ENCODE measurements around the gene DIP2A. TPM values are rescaled to one million over a fixed set of nuclear protein-coding genes. Genes with fewer than 3 reads are reported as not detected.
A peak's percentile ranks its signal among the peaks of the same experiment; 100 is the strongest.

Gene DIP2A, protein sequence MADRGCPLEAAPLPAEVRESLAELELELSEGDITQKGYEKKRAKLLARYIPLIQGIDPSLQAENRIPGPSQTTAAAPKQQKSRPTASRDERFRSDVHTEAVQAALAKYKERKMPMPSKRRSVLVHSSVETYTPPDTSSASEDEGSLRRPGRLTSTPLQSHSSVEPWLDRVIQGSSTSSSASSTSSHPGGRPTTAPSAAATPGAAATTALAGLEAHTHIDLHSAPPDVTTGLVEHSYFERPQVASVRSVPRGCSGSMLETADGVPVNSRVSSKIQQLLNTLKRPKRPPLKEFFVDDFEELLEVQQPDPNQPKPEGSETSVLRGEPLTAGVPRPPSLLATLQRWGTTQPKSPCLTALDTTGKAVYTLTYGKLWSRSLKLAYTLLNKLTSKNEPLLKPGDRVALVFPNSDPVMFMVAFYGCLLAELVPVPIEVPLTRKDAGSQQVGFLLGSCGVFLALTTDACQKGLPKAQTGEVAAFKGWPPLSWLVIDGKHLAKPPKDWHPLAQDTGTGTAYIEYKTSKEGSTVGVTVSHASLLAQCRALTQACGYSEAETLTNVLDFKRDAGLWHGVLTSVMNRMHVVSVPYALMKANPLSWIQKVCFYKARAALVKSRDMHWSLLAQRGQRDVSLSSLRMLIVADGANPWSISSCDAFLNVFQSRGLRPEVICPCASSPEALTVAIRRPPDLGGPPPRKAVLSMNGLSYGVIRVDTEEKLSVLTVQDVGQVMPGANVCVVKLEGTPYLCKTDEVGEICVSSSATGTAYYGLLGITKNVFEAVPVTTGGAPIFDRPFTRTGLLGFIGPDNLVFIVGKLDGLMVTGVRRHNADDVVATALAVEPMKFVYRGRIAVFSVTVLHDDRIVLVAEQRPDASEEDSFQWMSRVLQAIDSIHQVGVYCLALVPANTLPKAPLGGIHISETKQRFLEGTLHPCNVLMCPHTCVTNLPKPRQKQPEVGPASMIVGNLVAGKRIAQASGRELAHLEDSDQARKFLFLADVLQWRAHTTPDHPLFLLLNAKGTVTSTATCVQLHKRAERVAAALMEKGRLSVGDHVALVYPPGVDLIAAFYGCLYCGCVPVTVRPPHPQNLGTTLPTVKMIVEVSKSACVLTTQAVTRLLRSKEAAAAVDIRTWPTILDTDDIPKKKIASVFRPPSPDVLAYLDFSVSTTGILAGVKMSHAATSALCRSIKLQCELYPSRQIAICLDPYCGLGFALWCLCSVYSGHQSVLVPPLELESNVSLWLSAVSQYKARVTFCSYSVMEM (N-terminal part only)
- total RNA-seq (22.7 and 24.6 TPM in 2 replicates), polyA plus RNA-seq (16.7 and 19.8 TPM in 2 replicates)

DNA sequence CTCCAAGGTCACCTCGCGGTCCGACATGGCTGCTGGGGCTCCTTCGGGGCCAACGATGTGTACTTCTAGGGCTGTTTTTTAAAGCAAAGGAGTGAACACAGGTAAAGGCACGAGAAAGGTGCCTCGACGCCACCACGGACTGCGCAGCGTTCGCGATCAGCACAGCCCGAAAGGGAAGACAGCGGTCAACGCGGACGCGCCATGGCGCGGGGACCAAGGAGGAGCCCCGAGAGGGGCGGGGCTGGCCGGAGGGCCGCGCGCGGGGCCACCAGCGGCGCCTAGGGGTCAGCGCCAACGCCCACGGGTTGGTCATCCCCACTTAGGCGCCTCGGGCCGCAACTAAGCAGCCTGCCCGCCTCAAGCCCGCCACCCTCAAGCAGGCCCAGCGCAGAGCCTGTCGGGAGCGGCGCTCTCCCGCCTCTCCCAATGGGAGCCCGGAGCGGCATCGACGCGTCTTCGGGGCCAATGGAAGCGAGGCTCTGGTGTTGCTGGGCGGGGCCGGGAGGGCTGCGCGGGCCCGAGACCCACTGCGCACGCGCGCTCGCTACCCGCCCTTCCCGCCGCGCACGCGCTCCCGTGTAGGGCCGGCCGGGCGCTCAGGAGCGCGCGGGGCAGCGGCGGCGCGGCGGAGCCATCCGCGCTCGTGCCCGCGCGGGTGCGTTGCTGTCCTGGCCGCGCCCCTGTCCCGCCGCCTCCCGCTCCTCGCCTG, at the start of gene DIP2A:
Gene DIP2A, plus strand, starts transcription at position 577 of the 709 bp plus-strand sequence. CDS start 241 bp downstream, outside the sequence.
- Histone ChIP-seq H3K4me2 (peak within 1 kb of the TSS; percentile 98), H3K27me3 (no peaks in the 10 kb centered on the region), H3K9me2 (replicated peaks; ENCODE audit: insufficient read depth) (no peaks in the 10 kb centered on the region), H3K9me3 (ENCODE audit: low read depth) (no peaks in the 10 kb centered on the region), H3K4me3 (peak within 1 kb of the TSS; percentile 93), H3K4me1 (ENCODE audit: insufficient read depth) (peaks cover 9% of the 10 kb centered on the region), H3K27ac (peak within 1 kb of the TSS; percentile 83), H4K20me1 (ENCODE audit: insufficient read depth, poor library complexity, severe bottlenecking) (no peaks in the 10 kb centered on the region), H3K79me2 (peaks cover 75% of the 10 kb centered on the region), H3K36me3 (replicated peaks; ENCODE audit: insufficient read depth, low read depth) (no peaks in the 10 kb centered on the region), H2AFZ (peak within 1 kb of the TSS; percentile 93)
- TF ChIP-seq EZH2 (IDR thresholded peaks at IDR 0.05; ENCODE audit: borderline replicate concordance) (no peak), EZH2phosphoT487 (IDR thresholded peaks at IDR 0.05; ENCODE audit: low read depth, severe bottlenecking, unreplicated experiment) (no peak)
- TF ChIP-seq, protein P1, sequence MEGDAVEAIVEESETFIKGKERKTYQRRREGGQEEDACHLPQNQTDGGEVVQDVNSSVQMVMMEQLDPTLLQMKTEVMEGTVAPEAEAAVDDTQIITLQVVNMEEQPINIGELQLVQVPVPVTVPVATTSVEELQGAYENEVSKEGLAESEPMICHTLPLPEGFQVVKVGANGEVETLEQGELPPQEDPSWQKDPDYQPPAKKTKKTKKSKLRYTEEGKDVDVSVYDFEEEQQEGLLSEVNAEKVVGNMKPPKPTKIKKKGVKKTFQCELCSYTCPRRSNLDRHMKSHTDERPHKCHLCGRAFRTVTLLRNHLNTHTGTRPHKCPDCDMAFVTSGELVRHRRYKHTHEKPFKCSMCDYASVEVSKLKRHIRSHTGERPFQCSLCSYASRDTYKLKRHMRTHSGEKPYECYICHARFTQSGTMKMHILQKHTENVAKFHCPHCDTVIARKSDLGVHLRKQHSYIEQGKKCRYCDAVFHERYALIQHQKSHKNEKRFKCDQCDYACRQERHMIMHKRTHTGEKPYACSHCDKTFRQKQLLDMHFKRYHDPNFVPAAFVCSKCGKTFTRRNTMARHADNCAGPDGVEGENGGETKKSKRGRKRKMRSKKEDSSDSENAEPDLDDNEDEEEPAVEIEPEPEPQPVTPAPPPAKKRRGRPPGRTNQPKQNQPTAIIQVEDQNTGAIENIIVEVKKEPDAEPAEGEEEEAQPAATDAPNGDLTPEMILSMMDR (IDR thresholded peaks at IDR 0.05; ENCODE audit: poor library complexity): no peak
- 1% methylated on average over 46 of the region's 91 CpGs for WGBS (ENCODE audit: low lambda C conversion rate, missing lambda C conversion rate)
- DNase-seq (ENCODE audit: low spot score): peak; percentile 99

DNA sequence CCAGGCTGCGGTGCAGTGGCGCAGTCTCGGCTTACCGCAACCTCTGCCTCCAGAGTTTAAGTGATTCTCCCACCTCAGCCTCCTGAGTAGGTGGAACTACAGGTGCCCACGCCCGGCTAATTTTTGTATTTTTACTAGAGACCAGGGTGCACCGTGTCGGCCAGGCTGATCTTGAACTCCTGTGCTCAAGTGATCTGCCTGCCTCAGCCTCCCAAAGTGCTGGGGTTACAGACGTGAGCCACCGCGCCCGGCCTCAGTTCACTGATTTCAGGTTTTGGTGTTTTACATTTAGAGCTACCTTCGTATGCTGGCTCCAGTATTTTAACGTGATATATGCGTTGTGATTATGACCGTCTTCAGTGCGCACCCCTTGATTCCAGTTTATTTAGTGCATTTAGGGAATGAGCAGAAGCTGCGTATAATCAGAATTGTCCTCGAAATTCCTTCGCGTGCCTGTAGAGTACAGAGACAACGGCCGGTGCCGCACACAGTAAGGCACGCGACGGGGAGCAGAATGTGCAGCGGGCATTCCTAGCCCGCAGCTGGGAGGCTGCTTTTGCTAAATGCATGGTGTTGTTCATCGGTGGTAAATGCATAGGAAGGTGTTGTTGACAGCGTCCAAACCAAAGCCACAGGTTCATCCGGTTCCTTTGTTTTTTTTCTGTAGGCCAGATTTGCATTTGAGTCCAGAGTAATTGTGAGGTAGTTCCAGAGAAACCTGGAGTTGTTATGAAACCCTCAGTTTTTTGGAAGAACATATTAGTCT, 48.9 kb upstream of the DIP2A start:
- DNase-seq (ENCODE audit: low spot score): no peak
- no peak overlapping the region for H2AFZ ChIP-seq
- H3K79me2 ChIP-seq: no peaks in the 10 kb centered on the region
- H3K9me2 ChIP-seq (replicated peaks; ENCODE audit: insufficient read depth): no peaks in the 10 kb centered on the region
- no peaks in the 10 kb centered on the region for H3K9me3 ChIP-seq (ENCODE audit: low read depth)
- WGBS (ENCODE audit: low lambda C conversion rate, missing lambda C conversion rate): 94% methylated on average over 32 of the region's 32 CpGs
- H3K27ac ChIP-seq: no peak overlapping the region
- no peaks in the 10 kb centered on the region for H3K4me1 ChIP-seq (ENCODE audit: insufficient read depth)
- H3K27me3 ChIP-seq: no peaks in the 10 kb centered on the region
- no peaks in the 10 kb centered on the region for H3K36me3 ChIP-seq (replicated peaks; ENCODE audit: insufficient read depth, low read depth)
- TF ChIP-seq EZH2phosphoT487 (IDR thresholded peaks at IDR 0.05; ENCODE audit: low read depth, severe bottlenecking, unreplicated experiment): no peak
- TF ChIP-seq, protein P1 (IDR thresholded peaks at IDR 0.05; ENCODE audit: poor library complexity): no peak
- no peak for TF ChIP-seq EZH2 (IDR thresholded peaks at IDR 0.05; ENCODE audit: borderline replicate concordance)
- H3K4me3 ChIP-seq: no peak overlapping the region
- no peak overlapping the region for H3K4me2 ChIP-seq
- no peaks in the 10 kb centered on the region for H4K20me1 ChIP-seq (ENCODE audit: insufficient read depth, poor library complexity, severe bottlenecking)

DNA sequence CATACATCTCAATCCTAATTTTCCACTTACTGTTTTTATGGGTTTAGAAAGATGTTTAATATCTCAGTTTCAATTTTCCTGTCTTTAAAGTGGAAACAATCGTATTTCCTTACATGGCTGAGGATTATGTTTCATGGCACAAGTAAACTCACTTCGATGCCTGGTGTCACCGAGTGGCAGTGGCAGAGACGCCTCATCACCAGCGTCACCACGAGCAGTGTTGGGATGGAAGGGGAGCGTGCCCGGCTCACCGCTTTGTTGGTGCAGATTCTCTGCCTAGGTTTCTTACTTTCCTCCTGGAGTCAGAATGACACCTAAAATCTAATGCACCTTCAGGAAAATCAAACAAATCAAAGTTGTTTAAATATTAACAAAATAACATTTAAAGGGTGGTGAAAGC, 48.2 kb upstream of the DIP2A start:
- Histone ChIP-seq H3K4me3 (no peak overlapping the region), H3K4me2 (no peak overlapping the region), H3K27ac (no peak overlapping the region), H3K79me2 (no peaks in the 10 kb centered on the region), H3K4me1 (ENCODE audit: insufficient read depth) (no peaks in the 10 kb centered on the region), H3K27me3 (no peaks in the 10 kb centered on the region), H4K20me1 (ENCODE audit: insufficient read depth, poor library complexity, severe bottlenecking) (no peaks in the 10 kb centered on the region), H2AFZ (no peak overlapping the region), H3K9me2 (replicated peaks; ENCODE audit: insufficient read depth) (no peaks in the 10 kb centered on the region), H3K9me3 (ENCODE audit: low read depth) (no peaks in the 10 kb centered on the region), H3K36me3 (replicated peaks; ENCODE audit: insufficient read depth, low read depth) (no peaks in the 10 kb centered on the region)
- TF ChIP-seq, protein P1 (IDR thresholded peaks at IDR 0.05; ENCODE audit: poor library complexity): no peak
- TF ChIP-seq EZH2 (IDR thresholded peaks at IDR 0.05; ENCODE audit: borderline replicate concordance) (no peak), EZH2phosphoT487 (IDR thresholded peaks at IDR 0.05; ENCODE audit: low read depth, severe bottlenecking, unreplicated experiment) (no peak)
- no peak for DNase-seq (ENCODE audit: low spot score)
- WGBS (ENCODE audit: low lambda C conversion rate, missing lambda C conversion rate): 92% methylated on average over 9 of the region's 9 CpGs

Measured in hepatocyte (in vitro differentiated cells).